Adrenal gland (tissue), 5 donors: ENCODE measurements around the gene WIPI1.

ENCODE experiments used
- CTCF ChIP-seq, 6 experiments: fragments of 450-650 bp in 4 of 6; fragments of 200-600 bp in 2 of 6; sonication (generic) in 1 of 6; IDR thresholded peaks; 1 replicate in 5 of 6; 2 replicates in 1 of 6; pipeline versions ENCODE4 v1.5.1 to v1.8.0; 2016 to 2021; ENCODE audit warnings: antibody characterized with exemption in 6 of 6, mild to moderate bottlenecking in 2 of 6, moderate library complexity in 1 of 6
- POLR2A ChIP-seq, 2 donors: fragments of 450-650 bp; IDR thresholded peaks; one replicate each; pipeline ENCODE4 v1.6.1; 2017; ENCODE audit warnings: antibody characterized with exemption in 2 of 2, mild to moderate bottlenecking in 2 of 2, moderate library complexity in 1 of 2
- donor health status: DM: no; HTN: no; CAD: no.

GRCh38 chr17:68398691-68399637, 58.3 kb downstream of the WIPI1 start:
- TF ChIP-seq CTCF (IDR thresholded peaks at IDR 0.05) (peak; percentile 54 to 90 (median 74)), POLR2A (IDR thresholded peaks at IDR 0.05) (no peak)
